Ishikawa (cell line): ENCODE measurements around the gene IL11RA.

Experiments used
- CEBPB ChIP-seq: IDR thresholded peaks from 2 replicates; pipeline ENCODE4 v1.6.1; 2012
- CREB1 ChIP-seq: IDR thresholded peaks from 2 replicates; pipeline ENCODE4 v1.6.1; 2012; ENCODE audit warnings: low read depth
- EGR1 ChIP-seq: IDR thresholded peaks from 2 replicates; pipeline ENCODE4 v1.6.1; 2012
- EP300 ChIP-seq: IDR thresholded peaks from 2 replicates; pipeline ENCODE4 v1.6.1; 2012; ENCODE audit warnings: borderline replicate concordance
- FOXM1 ChIP-seq: IDR thresholded peaks from 2 replicates; pipeline ENCODE4 v1.6.1; 2012; ENCODE audit warnings: low read depth, borderline replicate concordance
- NFIC ChIP-seq: IDR thresholded peaks from 2 replicates; pipeline ENCODE4 v1.6.1; 2012
- RAD21 ChIP-seq: IDR thresholded peaks from 2 replicates; pipeline ENCODE4 v1.6.1; 2012; ENCODE audit warnings: low read depth
- TAF1 ChIP-seq: IDR thresholded peaks from 2 replicates; pipeline ENCODE4 v1.6.1; 2012; ENCODE audit warnings: low read depth, mild to moderate bottlenecking
- TCF12 ChIP-seq: IDR thresholded peaks from 2 replicates; pipeline ENCODE4 v1.6.1; 2012; ENCODE audit warnings: low read depth
- TEAD4 ChIP-seq: IDR thresholded peaks from 2 replicates; pipeline ENCODE4 v1.6.1; 2012
- YY1 ChIP-seq: IDR thresholded peaks from 2 replicates; pipeline ENCODE4 v1.6.1; 2012; ENCODE audit warnings: low read depth
- ZBTB7A ChIP-seq: IDR thresholded peaks from 2 replicates; pipeline ENCODE4 v1.6.1; 2012; ENCODE audit warnings: low read depth
- TF ChIP-seq, protein P1 (sequence below): IDR thresholded peaks from 2 replicates; pipeline ENCODE4 v1.6.1; 2012
- TF ChIP-seq, protein P2 (sequence below): IDR thresholded peaks from 2 replicates; pipeline ENCODE4 v1.6.1; 2012
- TF ChIP-seq, protein P3 (sequence below): IDR thresholded peaks from 2 replicates; pipeline ENCODE4 v1.6.1; 2012; ENCODE audit warnings: low read depth, mild to moderate bottlenecking

Gene IL11RA

DNA sequence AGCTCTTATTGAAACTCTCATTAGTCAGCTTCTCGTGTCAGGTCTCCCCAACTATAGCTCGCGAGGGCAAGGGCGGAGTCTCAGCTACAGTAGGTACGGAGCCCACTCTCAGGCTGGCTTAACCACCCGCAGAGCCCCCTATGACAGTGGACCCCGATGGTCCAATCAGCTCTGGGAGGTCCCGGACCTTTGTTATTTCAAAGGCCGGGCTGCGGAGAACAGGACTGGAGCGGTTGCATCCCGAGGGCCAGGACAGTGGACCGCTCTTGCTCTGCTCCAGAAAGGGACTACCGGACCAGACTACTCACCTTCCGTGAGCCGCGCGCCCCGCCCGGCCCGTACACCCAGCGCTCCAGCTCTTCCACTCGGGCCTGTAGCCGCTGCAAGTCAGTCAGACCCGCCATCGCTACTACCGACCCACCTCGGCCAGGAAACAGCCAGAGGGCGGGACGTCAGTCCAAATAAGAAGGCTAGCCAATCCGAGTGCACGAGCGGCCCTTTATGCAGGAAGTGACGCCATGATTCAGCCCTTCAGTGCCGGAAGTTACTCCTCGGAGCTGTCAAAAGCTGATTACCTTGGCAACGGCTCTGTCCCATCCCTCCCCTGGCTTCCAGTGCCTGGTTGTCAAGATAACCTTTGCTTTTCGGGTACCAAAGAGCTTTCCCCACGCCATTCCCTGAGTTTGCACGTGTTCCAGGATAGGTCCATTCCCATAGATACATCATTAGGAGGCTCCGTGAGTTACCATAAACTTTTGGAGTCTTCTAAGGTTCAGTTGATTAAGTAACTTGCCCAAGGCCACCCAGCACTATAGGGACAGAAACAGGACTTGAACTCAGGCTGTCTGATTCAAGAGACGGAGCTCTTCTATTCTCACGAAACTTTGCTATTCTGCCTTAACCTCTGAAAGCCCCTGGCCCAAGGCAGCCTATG lies 31.7 kb upstream of the IL11RA start, which contains the start of gene DCTN3:
Gene DCTN3 (minus strand): TSS at position 435 of the 934 bp plus-strand sequence. CDS start 31 bp downstream, at position 404.
- TF ChIP-seq YY1 (peak; percentile 82), CREB1 (peak; percentile 80), TEAD4 (no peak)

DNA sequence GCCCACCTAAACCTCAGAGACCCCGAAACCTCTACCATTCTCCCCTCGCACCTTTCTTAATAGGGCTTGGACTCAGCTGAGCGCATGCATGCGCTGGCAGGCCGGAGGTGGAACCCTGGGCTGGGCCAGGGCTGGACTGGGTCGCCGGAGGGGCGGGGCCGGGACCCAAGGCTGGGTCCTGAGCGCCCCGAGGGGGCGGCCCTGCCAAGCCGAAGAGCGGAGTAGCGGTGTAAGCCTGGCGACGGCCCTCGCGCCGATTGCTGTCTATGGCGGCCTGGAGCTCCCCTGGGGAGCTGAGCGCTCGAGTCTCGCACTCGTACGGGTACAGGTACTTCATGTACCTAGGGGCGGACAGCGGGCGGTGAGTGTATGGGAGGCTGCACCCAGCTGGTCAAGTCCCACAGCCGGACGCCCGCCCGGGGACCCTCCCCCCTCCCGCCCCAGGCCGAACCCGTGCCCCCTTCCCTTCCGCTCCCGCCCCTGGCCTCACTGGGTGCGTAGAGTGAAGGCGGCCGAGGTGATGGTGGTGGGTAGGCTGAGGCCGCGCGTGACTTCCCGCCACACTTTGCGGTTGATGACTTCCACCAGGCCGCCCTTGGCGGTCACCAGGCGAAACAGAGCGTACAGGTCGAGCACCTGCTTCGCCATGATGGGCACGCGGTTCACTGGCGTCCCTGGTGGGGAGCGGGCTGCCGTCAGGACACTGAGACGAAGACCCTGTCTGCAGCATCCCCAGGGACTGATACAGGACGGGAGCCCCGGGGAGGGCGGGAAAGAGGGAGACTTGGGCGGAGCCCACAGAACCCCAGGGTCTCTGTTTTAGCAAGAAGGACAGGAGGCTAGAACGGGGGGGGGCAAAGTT lies 28.4 kb upstream of the IL11RA start:
- TF ChIP-seq ZBTB7A (no peak), TAF1 (no peak), RAD21 (no peak), EP300 (no peak), CREB1 (no peak), EGR1 (no peak), FOXM1 (no peak), YY1 (no peak), TCF12 (no peak), TEAD4 (no peak), CEBPB (no peak), NFIC (no peak)
- TF ChIP-seq, protein P1, sequence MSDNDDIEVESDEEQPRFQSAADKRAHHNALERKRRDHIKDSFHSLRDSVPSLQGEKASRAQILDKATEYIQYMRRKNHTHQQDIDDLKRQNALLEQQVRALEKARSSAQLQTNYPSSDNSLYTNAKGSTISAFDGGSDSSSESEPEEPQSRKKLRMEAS, result no peak
- TF ChIP-seq, protein P2, sequence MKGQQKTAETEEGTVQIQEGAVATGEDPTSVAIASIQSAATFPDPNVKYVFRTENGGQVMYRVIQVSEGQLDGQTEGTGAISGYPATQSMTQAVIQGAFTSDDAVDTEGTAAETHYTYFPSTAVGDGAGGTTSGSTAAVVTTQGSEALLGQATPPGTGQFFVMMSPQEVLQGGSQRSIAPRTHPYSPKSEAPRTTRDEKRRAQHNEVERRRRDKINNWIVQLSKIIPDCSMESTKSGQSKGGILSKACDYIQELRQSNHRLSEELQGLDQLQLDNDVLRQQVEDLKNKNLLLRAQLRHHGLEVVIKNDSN, result no peak
- TF ChIP-seq, protein P3, sequence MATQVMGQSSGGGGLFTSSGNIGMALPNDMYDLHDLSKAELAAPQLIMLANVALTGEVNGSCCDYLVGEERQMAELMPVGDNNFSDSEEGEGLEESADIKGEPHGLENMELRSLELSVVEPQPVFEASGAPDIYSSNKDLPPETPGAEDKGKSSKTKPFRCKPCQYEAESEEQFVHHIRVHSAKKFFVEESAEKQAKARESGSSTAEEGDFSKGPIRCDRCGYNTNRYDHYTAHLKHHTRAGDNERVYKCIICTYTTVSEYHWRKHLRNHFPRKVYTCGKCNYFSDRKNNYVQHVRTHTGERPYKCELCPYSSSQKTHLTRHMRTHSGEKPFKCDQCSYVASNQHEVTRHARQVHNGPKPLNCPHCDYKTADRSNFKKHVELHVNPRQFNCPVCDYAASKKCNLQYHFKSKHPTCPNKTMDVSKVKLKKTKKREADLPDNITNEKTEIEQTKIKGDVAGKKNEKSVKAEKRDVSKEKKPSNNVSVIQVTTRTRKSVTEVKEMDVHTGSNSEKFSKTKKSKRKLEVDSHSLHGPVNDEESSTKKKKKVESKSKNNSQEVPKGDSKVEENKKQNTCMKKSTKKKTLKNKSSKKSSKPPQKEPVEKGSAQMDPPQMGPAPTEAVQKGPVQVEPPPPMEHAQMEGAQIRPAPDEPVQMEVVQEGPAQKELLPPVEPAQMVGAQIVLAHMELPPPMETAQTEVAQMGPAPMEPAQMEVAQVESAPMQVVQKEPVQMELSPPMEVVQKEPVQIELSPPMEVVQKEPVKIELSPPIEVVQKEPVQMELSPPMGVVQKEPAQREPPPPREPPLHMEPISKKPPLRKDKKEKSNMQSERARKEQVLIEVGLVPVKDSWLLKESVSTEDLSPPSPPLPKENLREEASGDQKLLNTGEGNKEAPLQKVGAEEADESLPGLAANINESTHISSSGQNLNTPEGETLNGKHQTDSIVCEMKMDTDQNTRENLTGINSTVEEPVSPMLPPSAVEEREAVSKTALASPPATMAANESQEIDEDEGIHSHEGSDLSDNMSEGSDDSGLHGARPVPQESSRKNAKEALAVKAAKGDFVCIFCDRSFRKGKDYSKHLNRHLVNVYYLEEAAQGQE, result no peak

DNA sequence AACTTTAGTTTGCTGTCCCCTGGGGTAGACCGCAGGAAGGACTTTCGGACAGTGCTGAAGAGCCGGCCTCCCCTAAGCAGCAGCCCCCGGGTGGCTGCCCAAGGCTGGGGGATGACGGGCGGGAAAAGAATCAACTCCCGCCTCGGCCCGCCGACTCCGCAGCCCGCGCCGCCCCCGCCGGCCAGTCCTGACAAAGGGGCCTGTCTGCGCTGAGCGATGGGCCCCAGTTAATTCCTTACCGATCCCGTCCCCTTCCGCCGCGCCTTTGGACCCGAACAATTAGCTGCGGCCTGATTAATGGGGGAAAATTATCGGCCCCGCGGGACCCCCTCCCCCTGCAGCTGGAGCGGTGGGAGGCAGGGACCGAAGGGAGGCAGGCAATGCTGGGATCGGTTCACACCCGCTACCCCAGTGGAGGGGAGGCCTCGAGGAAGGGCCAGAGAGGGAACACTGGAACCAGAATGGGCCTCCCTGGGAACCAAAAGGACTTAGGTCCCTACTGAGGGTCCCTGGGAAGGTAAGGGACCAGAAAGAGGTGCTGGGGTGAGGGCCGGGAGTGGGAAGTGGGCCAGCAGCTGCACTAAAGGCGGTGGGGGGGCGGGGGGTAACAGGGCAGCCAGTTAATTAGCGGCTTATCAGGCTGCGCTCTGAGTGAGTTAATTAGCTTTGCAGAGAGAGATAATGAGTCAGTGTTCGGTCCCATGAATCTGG lies 27.4 kb upstream of the IL11RA start:
- TF ChIP-seq, protein P3, result no peak
- TF ChIP-seq YY1 (no peak), EGR1 (no peak), NFIC (no peak), CREB1 (no peak), TEAD4 (no peak), ZBTB7A (no peak), TAF1 (no peak), TCF12 (no peak), RAD21 (no peak)
- TF ChIP-seq, protein P1, result no peak

DNA sequence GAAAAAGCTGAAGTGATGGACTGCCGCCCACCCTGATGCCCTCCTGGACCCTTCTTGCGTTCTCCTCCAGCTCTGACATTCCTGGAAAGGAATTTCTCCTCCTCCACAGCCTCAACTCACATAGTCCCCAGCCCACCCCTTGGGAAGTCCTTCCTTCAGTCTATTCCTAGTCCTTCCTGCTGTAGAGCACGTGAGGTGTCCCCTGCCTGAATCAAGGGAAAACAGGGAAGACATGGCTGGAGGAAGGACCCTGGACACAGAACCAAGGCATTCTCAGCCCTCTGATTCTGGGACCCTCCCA lies 26.8 kb upstream of the IL11RA start:
- TF ChIP-seq CEBPB (no peak), EGR1 (no peak), TCF12 (no peak), ZBTB7A (no peak), TEAD4 (no peak), TAF1 (no peak), CREB1 (no peak), RAD21 (no peak), NFIC (no peak), FOXM1 (no peak), YY1 (no peak), EP300 (no peak)
- TF ChIP-seq, protein P1, result no peak
- TF ChIP-seq, protein P2, result no peak
- TF ChIP-seq, protein P3, result no peak
